BJ (cell line): ENCODE data around the gene TXN. TPM values are rescaled to one million over a fixed set of nuclear protein-coding genes. Genes with fewer than 3 reads are reported as not detected.
A peak's percentile ranks its signal among the peaks of the same experiment; 100 is the strongest.

Experiments
- CTCF ChIA-PET: fragments of 350-600 bp; formaldehyde crosslinking; extraction: SDS; loops from one replicate; lab custom pipeline; 2021; ENCODE audit warnings: antibody characterized with exemption, inconsistent platforms; lab: Yijun Ruan, JAX
- POLR2A ChIA-PET: fragments of 300-600 bp; sonication (Branson Sonifier 250); formaldehyde crosslinking; extraction: SDS; loops from one replicate; lab custom pipeline; 2021; ENCODE audit warnings: antibody characterized with exemption; lab: Charles Lee
- DNase-seq: peaks from one replicate; pipeline ENCODE4 v3.0.0-alpha.2; 2011; ENCODE audit warnings: low read depth
- H3K27me3 ChIP-seq: 2 replicates; pipeline ENCODE4 v1.6.0; 2011; ENCODE audit warnings: low read length; ENCODE audit not compliant: control insufficient read depth, insufficient read depth
- H3K36me3 ChIP-seq: 2 replicates; pipeline ENCODE4 v1.5.1; 2011; ENCODE audit warnings: low read length; ENCODE audit not compliant: control insufficient read depth, insufficient read depth
- H3K4me3 ChIP-seq: 2 replicates; pipeline ENCODE4 v1.5.1; 2011; ENCODE audit warnings: low read depth, mild to moderate bottlenecking, control low read depth, low read length
- polyA minus RNA-seq: library from RNA; depleted of rRNA, polyadenylated mRNA; stranded (reverse); fragments of >200 nt; gene quantifications from 2 replicates; pipeline ENCODE4 v1.2.3, GENCODE V29; 2011; rRNA and poly(A)+ RNA removed
- polyA plus RNA-seq: library from polyadenylated mRNA; depleted of rRNA; stranded (reverse); fragments of >200 nt; gene quantifications from 2 replicates; pipeline ENCODE4 v1.2.3, GENCODE V29; 2011; rRNA removed
- TF ChIP-seq, protein P1 (sequence below): IDR thresholded peaks from 2 replicates; pipeline ENCODE4 v1.5.1; 2011; ENCODE audit warnings: low read depth, mild to moderate bottlenecking, control low read depth, inconsistent platforms, low read length, moderate library complexity; ENCODE audit not compliant: insufficient read depth

Gene TXN
- polyA plus RNA-seq (290 and 475 TPM in 2 replicates), polyA minus RNA-seq (41.1 and 59.6 TPM in 2 replicates)

DNA sequence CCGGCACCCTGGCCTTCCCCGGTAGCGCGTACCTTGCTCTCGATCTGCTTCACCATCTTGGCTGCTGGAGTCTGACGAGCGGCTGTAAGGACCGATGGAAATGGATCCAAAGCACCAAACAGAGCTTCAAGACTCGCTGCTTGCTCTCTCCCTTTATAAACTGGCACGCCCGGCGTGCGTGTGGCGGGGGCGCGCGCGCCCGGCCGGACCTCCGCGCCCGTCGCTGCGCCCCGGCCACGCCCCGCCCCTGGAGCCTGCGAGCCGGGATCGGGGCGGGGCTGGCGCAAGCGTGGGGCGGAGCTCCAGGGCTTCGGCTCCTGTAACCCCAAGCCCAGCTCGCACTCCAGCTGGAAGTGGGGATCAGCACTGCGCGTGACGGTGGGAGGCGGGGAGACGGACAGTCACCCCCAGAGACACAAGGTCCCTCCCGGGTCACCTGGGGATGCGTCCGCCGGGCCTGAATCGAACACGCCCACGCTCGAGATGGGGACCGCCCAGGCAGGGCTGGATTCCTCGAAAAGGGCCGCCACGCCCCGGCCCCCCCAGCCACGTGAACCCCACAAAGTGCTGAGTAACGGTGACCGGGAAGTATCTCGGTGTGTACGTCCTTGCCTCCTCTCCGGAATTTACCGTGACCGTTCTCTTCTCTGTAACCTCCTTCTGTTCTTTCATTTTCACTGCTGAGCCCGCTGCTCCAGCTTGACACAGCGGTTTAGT, at the start of gene TXN:
TXN (minus strand) TSS at position 128 of the 717 bp plus-strand sequence; CDS start at position 56, 72 bp downstream.
- POLR2A ChIA-PET = interaction anchor here (0.5 to 1.0 kb wide), 11 partner anchors 9 to 1636 kb away, joined by 3 to 17 read pairs (median 4); no protein-coding TSS in a partner anchor
- H3K27me3 ChIP-seq = no peaks in the 10 kb centered on the region
- H3K36me3 ChIP-seq = no peaks in the 10 kb centered on the region
- TF ChIP-seq, protein P1, sequence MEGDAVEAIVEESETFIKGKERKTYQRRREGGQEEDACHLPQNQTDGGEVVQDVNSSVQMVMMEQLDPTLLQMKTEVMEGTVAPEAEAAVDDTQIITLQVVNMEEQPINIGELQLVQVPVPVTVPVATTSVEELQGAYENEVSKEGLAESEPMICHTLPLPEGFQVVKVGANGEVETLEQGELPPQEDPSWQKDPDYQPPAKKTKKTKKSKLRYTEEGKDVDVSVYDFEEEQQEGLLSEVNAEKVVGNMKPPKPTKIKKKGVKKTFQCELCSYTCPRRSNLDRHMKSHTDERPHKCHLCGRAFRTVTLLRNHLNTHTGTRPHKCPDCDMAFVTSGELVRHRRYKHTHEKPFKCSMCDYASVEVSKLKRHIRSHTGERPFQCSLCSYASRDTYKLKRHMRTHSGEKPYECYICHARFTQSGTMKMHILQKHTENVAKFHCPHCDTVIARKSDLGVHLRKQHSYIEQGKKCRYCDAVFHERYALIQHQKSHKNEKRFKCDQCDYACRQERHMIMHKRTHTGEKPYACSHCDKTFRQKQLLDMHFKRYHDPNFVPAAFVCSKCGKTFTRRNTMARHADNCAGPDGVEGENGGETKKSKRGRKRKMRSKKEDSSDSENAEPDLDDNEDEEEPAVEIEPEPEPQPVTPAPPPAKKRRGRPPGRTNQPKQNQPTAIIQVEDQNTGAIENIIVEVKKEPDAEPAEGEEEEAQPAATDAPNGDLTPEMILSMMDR = no peak
- DNase-seq = peak; percentile 60
- H3K4me3 ChIP-seq = peak within 1 kb of the TSS; percentile 90
- CTCF ChIA-PET = interaction anchor here (0.8 kb wide), 1 partner anchor 95 kb away, joined by 3 read pairs; no protein-coding TSS in a partner anchor

DNA sequence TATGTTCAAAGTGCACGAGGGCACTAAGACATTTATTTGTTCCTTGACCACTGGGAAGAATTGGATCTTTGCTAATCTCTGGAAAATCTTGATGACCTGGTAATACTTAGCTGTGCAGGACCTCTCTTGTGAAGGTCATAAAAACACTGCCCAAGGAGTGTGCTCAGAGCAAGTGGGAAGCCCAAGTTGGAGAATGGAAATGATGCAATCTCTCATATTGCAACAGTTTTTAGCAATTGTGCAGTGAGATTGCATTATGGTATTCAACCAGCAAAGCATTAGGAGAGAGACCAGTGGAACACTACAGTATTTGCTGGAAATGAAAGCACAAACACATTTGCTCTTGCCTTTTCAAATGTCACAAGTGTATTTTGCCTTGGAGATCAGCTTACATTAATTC, 46.8 kb upstream of the TXN start:
- ChIA-PET POLR2A (no interaction called here), CTCF (no interaction called here)
- Histone ChIP-seq H3K4me3 (no peak overlapping the region), H3K27me3 (no peaks in the 10 kb centered on the region; the same call in none of the 2 replicates), H3K36me3 (no peaks in the 10 kb centered on the region)
- DNase-seq = peak; percentile 56
- TF ChIP-seq, protein P1 = no peak

DNA sequence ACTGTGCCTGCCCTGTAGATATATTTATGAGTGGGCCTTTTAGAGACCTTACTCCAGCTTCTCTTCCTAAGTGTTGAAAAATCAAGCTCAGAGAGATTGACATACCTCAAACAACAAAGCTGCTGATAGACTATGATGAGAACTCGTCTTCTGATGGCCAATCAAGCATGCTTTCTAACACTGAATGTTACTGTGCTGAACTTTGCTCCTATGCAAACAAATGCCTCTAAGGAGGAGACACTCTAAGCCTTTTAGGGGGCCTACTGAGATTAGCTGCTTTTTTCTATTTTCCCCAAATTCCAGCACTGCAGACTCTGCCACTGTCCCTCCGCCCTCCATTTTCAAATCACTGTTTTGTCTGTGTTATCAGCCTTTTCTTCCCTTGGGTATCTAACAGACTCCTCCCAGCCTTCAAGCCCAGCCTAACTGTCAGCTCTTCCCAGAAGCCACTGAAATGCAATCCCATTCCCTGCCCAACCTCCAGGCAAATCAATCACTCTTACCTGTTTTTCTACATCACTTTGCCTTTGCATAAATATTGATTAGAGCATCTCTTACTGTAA, 41.8 kb upstream of the TXN start:
- ChIA-PET POLR2A (no interaction called here), CTCF (no interaction called here)
- TF ChIP-seq, protein P1 = no peak

DNA sequence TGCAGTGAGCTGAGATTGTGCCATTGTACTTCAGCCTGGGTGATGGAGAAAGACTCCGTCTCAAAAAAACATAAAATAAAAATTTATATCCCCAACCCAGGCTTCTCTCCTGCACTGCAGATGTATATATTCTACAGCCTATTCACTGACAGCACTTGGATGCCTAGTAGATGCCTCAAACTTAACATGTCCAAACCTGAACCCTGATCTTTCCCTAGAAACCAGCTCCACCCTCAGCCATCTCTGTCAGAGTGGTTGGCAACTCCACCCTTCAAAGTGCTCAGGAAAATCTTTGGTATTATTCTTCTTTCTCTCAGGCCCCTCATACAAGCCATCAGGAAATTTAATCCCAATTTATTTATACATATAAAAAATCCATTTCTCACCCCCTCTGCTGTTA, 36.9 kb upstream of the TXN start:
- no peaks in the 10 kb centered on the region for H3K36me3 ChIP-seq
- TF ChIP-seq, protein P1 = no peak
- ChIA-PET CTCF (no interaction called here), POLR2A (interaction anchor here (0.7 kb wide), 1 partner anchor 37 kb away, joined by 11 read pairs; the partner anchor contains the start of gene TXN)
- no peak overlapping the region for H3K4me3 ChIP-seq
- peaks cover 2% of the 10 kb centered on the region for H3K27me3 ChIP-seq
- DNase-seq = no peak

More for the DNA sequence above, 41.8 kb upstream of the TXN start:
- no peaks in the 10 kb centered on the region for H3K36me3 ChIP-seq
- peaks cover 2% of the 10 kb centered on the region for H3K27me3 ChIP-seq
- no peak for DNase-seq
- no peak overlapping the region for H3K4me3 ChIP-seq

DNA sequence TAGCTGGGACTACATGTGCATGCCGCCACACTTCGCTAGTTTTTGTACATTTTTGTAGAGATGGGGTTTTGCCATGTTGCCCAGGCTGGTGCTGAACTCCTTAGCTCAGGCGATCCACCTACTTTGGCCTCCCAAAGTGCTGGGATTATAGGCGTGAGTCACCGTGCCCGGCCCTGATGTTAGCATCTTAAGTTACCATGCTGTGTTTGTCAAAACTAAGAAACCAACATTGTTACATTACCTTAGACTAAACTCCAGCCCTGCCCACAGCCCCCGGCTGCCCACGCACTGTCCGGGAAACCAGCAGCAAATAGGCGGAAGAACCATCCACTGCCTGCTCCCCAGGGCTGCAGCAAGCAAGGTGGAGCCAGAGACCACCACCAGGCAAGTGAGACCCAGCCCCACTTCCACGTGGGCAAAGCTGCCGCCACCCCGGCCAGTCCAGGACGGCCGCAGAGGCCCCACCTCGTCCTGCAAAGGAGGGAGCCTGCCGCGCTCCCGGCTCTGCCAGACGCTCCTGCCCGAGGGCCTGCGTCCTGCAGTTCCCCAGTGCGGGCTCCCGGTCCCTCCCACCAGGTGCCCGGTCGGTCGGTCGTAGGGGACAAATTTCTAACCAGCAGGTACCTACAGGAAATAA, 35.7 kb upstream of the TXN start:
- CTCF ChIA-PET = no interaction called here

More for the DNA sequence above, 35.7 kb upstream of the TXN start:
- POLR2A ChIA-PET = no interaction called here
- no peak for DNase-seq
- TF ChIP-seq, protein P1 = no peak
- Histone ChIP-seq H3K36me3 (no peaks in the 10 kb centered on the region), H3K4me3 (no peak overlapping the region), H3K27me3 (peaks cover 2% of the 10 kb centered on the region)
